Adipose tissue (tissue), 3 donors: Measurements from ENCODE around the gene CAPN14. TPM values are rescaled to one million over a fixed set of nuclear protein-coding genes. Genes with fewer than 3 reads are reported as not detected.

Experiments used
- H3K27ac ChIP-seq: one replicate; pipeline ENCODE4 v1.5.1; 2013; ENCODE audit warnings: low read depth, low read length
- WGBS, 3 donors: extraction: QIAGEN DNeasy Blood & Tissue Kit; methylation state at CpG; one replicate each; pipeline ENCODE4 v1.1.7; 2013; 5-methylcytosine and 5-hydroxymethylcytosine counted together
- polyA plus RNA-seq, 3 donors: library from polyadenylated mRNA; stranded (reverse); fragments of 200-250 nt; gene quantifications; one replicate each; pipeline ENCODE4 v1.2.3, GENCODE V29; 2013
- donor health status: healthy with polysubstance abuse.
- donor health status: Bipolar disorder and iron deficiency.
- donor health status: healthy.

CAPN14 gene
- polyA plus RNA-seq = under 1 TPM in 1 of 3 donors, not detected in 2; 0.19 TPM

GRCh38 chr2:31217465-31218200 lies at the start of gene CAPN14:
Gene CAPN14, minus strand, starts transcription at chr2:31217515. Its CDS starts 12,068 bp downstream, at chr2:31205447.
- no peak within 1 kb of the TSS for H3K27ac ChIP-seq
- 67 to 80% (median 68%) methylated on average over 6 of the region's 6 CpGs for WGBS, 3 donors

- no peak overlapping the region for H3K27ac ChIP-seq
- WGBS, 3 donors = 78 to 87% (median 86%) methylated on average over 6 of the region's 6 CpGs
Observed at GRCh38 chr2:31266804-31267203, 49.5 kb upstream of the CAPN14 start.

GRCh38 chr2:31265234-31265633 lies 47.9 kb upstream of the CAPN14 start:
- no peak overlapping the region for H3K27ac ChIP-seq
- WGBS, 3 donors = 88 to 94% (median 89%) methylated on average over 6 of the region's 6 CpGs

- 78 to 89% (median 84%) methylated on average over 3 of the region's 3 CpGs for WGBS, 3 donors
- H3K27ac ChIP-seq = no peak overlapping the region
Observed at GRCh38 chr2:31263636-31264190, 46.4 kb upstream of the CAPN14 start.

GRCh38 chr2:31260870-31261269 lies 43.6 kb upstream of the CAPN14 start:
- WGBS, 3 donors = 88 to 90% (median 90%) methylated on average over 4 of the region's 4 CpGs
- H3K27ac ChIP-seq = no peak overlapping the region

- 91 to 96% (median 95%) methylated on average over 3 of the region's 3 CpGs for whole genome bisulfite sequencing, 3 donors
- H3K27ac ChIP-seq = no peak overlapping the region
Observed at GRCh38 chr2:31259075-31259474, 41.8 kb upstream of the CAPN14 start.

- H3K27ac ChIP-seq = no peak overlapping the region
- 70 to 74% (median 74%) methylated on average over 5 of the region's 5 CpGs for WGBS, 3 donors
Observed at GRCh38 chr2:31258351-31258750, 41.0 kb upstream of the CAPN14 start.

GRCh38 chr2:31256611-31257382 lies 39.5 kb upstream of the CAPN14 start:
- no peak overlapping the region for H3K27ac ChIP-seq
- 80 to 90% (median 86%) methylated on average over 4 of the region's 4 CpGs for WGBS, 3 donors

- H3K27ac ChIP-seq = no peak overlapping the region
- WGBS, 3 donors = 79 to 95% (median 88%) methylated on average over 11 of the region's 11 CpGs
Observed at GRCh38 chr2:31255911-31256571, 38.7 kb upstream of the CAPN14 start.

GRCh38 chr2:31254237-31255203 lies 37.2 kb upstream of the CAPN14 start:
- 89 to 94% (median 94%) methylated on average over 19 of the region's 19 CpGs for WGBS, 3 donors
- no peak overlapping the region for H3K27ac ChIP-seq

GRCh38 chr2:31253356-31254131 lies 36.2 kb upstream of the CAPN14 start:
- H3K27ac ChIP-seq = no peak overlapping the region
- WGBS, 3 donors = 80 to 84% (median 84%) methylated on average over 13 of the region's 13 CpGs

GRCh38 chr2:31251851-31252250 lies 34.5 kb upstream of the CAPN14 start:
- H3K27ac ChIP-seq = no peak overlapping the region

GRCh38 chr2:31251018-31251417 lies 33.7 kb upstream of the CAPN14 start:
- WGBS, 3 donors = 72 to 86% (median 72%) methylated on average over 3 of the region's 3 CpGs
- H3K27ac ChIP-seq = no peak overlapping the region

More at GRCh38 chr2:31251851-31252250, 34.5 kb upstream of the CAPN14 start:
- 71 to 97% (median 94%) methylated on average over 6 of the region's 6 CpGs for WGBS, 3 donors

- H3K27ac ChIP-seq = no peak overlapping the region
- WGBS, 3 donors = 94 to 97% (median 95%) methylated on average over 15 of the region's 15 CpGs
Observed at GRCh38 chr2:31249009-31249690, 31.8 kb upstream of the CAPN14 start.

GRCh38 chr2:31248139-31248538 lies 30.8 kb upstream of the CAPN14 start:
- no peak overlapping the region for H3K27ac ChIP-seq
- 88 to 92% (median 90%) methylated on average over 3 of the region's 3 CpGs for WGBS, 3 donors

GRCh38 chr2:31247711-31248110 lies 30.4 kb upstream of the CAPN14 start:
- H3K27ac ChIP-seq = no peak overlapping the region
- WGBS, 3 donors = 71 to 90% (median 86%) methylated on average over 5 of the region's 5 CpGs
